Ovary (tissue), 3 donors: ENCODE data around the gene CSNK1A1.

ENCODE experiments used
- CTCF ChIP-seq, 3 donors: fragments of 450-650 bp in 2 of 3; fragments of 200-600 bp in 1 of 3; IDR thresholded peaks; one replicate each; pipeline versions ENCODE4 v1.5.1 to v1.8.0; 2016 to 2022; ENCODE audit warnings: antibody characterized with exemption in 3 of 3, mild to moderate bottlenecking in 1 of 3
- POLR2A ChIP-seq: fragments of 450-650 bp; IDR thresholded peaks from one replicate; pipeline ENCODE4 v1.6.1; 2017; ENCODE audit warnings: antibody characterized with exemption, mild to moderate bottlenecking, moderate library complexity
- donor health status: DM: no; HTN: no; CAD: no.

GRCh38 chr5:149600932-149601331 lies 49.7 kb upstream of the CSNK1A1 start:
- no peak for TF ChIP-seq POLR2A
- no peak for TF ChIP-seq CTCF (IDR thresholded peaks at IDR 0.05)
